Activated CD8-positive, alpha-beta memory T cell treated with anti-CD3 and anti-CD28 coated beads, Interleukin-2, amount 50 U/mL, for 4 hours (primary cell): ENCODE results near the gene CELA3A.
A peak's percentile ranks its signal among the peaks of the same experiment; 100 is the strongest.

ENCODE experiments used
- DNase-seq: peaks from one replicate; pipeline ENCODE4 v3.0.0-alpha.2; 2020

The CELA3A gene

DNA sequence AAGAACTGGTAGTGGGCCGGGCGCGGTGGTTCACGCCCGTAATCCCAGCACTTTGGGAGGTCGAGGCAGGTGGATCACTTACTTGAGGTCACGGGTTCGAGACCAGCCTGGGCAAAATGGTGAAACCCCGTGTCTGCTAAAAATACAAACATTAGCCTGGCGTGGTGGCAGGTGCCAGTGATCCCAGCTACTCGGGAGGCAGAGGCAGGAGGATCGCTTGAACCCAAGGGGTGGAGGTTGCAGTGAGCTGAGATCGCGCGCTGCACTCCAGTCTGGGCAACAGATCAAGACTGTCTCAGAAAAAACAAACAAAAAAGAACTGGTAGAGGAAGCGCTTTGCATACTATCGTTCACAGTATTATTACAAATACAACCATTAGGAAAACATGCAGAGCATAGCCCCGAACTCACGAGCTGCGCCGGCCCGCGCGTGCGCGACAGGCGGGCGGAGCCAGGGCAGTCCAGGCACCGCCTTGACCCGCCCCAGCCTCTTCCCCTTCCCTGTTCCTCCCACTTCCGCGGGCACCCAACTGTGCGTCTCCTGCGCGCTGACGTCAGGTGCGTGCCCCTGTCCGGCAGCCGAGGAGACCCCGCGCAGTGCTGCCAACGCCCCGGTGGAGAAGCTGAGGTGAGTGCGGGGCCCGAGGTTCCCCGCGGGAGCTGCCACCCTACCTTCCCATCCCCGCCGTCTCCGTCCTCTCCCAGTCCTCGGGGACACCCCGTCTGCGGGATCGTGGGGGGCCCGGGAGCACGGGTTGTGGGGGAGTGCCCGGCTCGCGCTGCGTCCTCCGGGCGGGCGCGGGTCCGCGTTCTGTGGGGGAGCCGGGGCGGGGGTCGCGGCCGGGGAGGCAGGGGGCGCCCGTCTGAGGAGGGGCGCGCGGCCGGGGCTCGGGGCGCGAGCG, 50.9 kb downstream of the CELA3A start, which contains the start of gene CDC42:
Gene CDC42, plus strand, starts transcription at position 595 of the 902 bp plus-strand sequence. CDS start 25,770 bp downstream, outside the sequence.
- DNase-seq, result peak; percentile 96

DNA sequence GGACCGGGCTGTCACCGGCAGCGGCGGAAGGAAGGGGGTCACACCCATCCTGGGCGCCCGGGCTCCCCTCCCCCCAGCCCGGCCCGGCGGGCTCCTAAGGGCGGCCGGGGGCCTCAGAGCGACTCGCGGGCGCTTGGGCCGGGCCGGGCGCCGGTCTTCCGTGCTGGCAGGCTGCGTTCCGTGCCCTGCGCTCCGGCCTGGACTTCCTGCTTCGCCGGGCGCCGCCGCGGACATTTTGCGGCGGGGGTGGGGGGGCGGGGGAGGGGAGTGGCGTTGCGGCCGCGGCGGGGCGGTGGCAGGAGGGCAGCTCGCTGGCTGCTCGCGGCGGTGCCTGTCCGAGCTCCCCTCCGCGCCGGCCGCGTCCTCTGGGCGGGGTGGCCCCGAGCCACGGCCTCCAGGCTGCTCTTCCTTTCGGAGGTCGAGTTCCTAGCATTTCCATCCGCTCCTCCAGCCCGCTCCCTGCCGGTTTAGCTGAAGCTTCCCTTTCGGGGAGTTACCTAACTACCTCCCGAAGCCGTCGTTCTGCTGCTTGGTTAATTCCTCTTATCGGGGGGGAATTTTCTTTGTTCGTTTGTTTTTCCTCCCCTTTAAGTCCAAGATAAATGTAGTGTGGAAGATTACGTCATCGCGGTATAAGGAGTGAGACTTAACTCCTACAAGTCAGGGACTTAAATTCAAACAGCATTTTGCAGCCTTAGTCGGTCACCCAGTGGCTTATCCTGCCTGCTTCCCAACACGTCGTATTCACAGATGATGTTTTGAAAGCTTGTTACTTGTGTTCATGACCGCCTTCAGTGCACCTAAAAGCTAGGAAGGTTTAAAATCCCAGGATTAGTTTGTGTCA, 51.8 kb downstream of the CELA3A start:
- DNase-seq, result peak; percentile 35

DNA sequence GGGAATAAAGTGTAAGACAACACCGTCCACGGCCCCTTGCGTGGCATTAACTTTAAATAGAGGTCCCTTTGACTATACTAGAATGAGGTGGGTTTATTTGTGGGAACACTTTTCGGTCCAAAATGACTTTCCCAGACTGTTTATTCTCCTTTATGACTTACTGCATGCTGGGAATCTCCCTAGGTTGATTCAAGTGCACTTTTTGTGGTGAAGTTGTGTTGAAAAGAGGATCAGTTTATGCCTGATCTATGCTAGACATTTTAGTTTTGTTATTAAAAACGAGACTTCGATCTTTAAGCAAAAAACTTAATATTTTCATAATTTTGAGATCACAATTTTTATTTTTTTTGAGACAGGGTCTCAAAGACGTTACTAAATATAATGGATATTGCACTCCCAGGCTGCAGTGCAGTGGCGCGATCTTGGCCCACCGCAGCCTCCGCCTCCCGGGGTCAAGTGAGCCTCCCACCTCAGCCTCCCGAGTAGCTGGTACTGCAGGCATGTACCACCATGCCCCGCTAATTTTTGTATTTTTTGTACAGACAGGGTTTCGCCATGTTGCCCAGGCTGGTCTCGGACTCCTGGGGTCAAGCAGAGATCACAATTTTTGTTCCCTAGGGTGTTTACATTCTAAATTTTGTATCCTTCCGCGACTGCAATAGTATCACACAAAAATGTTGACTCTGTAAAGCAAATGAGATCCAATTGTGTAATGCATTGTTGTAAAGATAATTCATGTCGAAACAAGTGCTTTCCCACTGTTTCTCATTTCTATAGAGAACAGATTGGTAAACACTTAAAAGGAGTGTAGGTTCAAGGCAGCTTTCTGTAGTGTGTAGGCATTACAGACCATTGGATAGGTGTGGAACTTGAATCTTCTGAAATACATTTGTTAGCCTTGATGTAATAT, 52.7 kb downstream of the CELA3A start:
- no peak for DNase-seq

DNA sequence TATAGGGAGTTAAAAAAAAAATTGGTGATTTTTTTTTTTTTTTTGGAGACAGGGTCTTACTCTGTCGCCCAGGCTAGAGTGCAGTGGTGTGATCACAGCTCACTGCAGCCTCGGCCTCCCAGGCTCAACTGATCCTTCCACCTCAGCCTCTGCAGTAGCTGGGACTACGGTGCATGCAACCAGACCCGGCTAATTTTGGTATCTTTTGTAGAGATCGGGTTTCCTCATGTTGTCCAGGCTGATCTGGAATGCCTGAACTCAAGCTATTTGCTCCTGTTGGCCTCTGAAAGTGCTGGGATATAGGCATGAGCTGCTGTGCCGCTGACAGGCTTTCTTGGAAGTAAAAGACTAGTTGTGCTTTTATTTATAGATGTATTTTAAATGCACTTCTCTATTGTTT, 54.0 kb downstream of the CELA3A start:
- no peak for DNase-seq

DNA sequence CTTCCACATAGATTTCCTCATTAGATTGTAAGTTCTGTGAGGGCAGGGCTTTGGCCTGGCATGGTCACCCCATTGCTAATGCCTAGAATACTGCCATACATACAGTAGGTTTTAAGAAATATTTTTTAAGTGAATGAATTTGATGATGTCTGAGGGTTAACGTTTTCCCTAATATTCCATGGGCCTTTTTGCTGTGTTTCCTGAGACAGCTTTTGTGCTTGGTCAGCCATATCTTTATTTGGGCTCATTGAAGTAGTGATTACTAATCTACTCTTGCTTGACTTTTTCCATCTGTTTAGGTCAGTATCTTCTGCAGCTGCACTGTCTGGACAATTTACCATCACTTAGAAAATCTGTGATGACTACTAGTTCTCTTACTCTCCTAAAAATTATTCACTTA, 54.6 kb downstream of the CELA3A start:
- DNase-seq, result no peak

DNA sequence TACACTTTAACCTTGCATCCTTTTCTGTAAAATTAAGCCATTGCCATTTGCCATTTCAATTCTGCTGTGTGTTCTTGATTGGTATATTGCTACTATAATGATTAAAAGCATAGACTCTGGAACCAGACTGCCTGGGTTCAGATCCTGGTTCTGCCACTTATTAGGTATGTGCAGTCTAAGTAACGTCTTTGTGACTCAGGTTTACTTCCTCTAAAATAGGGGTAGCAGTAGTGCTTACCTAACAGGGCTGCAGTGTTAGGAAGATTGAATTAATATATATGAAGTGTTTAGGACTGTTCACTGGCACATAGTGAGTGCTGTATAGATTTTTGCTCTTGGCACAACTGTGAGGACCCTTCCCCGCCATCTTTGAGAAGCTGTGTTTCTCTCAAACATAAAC, 55.5 kb downstream of the CELA3A start:
- DNase-seq, result no peak

DNA sequence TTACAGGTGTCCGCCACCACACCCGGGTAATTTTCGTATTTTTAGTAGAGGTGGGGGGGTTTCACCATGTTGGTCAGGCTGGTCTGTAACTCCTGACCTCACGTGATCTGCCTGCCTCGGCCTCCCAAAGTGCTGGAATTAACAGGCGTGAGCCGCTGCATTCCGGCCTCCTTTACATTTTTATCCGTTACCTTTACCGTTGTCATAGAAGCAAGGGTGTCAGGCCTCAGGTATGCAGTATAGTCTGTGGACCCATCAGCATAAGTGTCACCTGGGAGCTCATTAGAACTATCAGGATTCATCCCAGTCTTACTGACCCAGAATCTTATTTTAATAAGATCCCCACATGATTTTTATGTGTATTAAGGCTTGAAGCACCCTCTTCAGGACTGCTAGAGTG, 56.4 kb downstream of the CELA3A start:
- DNase-seq, result no peak
